BJ (cell line): ENCODE data around the gene ARHGAP31. TPM values are rescaled to one million over a fixed set of nuclear protein-coding genes. Genes with fewer than 3 reads are reported as not detected.

ENCODE experiments used
- CTCF ChIA-PET: fragments of 350-600 bp; formaldehyde crosslinking; extraction: SDS; loops from one replicate; lab custom pipeline; 2021; ENCODE audit warnings: antibody characterized with exemption, inconsistent platforms; lab: Yijun Ruan, JAX
- POLR2A ChIA-PET: fragments of 300-600 bp; sonication (Branson Sonifier 250); formaldehyde crosslinking; extraction: SDS; loops from one replicate; lab custom pipeline; 2021; ENCODE audit warnings: antibody characterized with exemption; lab: Charles Lee
- DNase-seq: peaks from one replicate; pipeline ENCODE4 v3.0.0-alpha.2; 2011; ENCODE audit warnings: low read depth
- H3K27me3 ChIP-seq: 2 replicates; pipeline ENCODE4 v1.6.0; 2011; ENCODE audit warnings: low read length; ENCODE audit not compliant: control insufficient read depth, insufficient read depth
- H3K36me3 ChIP-seq: 2 replicates; pipeline ENCODE4 v1.5.1; 2011; ENCODE audit warnings: low read length; ENCODE audit not compliant: control insufficient read depth, insufficient read depth
- H3K4me3 ChIP-seq: 2 replicates; pipeline ENCODE4 v1.5.1; 2011; ENCODE audit warnings: low read depth, mild to moderate bottlenecking, control low read depth, low read length
- CTCF ChIP-seq: IDR thresholded peaks from 2 replicates; pipeline ENCODE4 v1.5.1; 2011; ENCODE audit warnings: low read depth, mild to moderate bottlenecking, control low read depth, inconsistent platforms, low read length, moderate library complexity; ENCODE audit not compliant: insufficient read depth
- polyA plus RNA-seq: library from polyadenylated mRNA; depleted of rRNA; stranded (reverse); fragments of >200 nt; gene quantifications from 2 replicates; pipeline ENCODE4 v1.2.3, GENCODE V29; 2011

The ARHGAP31 gene
- polyA plus RNA-seq, 1 experiment = 19.4 TPM

- no peak overlapping the region for H3K4me3 ChIP-seq
- peaks cover 9% of the 10 kb centered on the region for H3K36me3 ChIP-seq
- H3K27me3 ChIP-seq = no peaks in the 10 kb centered on the region
- no peak for DNase-seq
- ChIA-PET CTCF (interaction anchor here (0.6 kb wide), 1 partner anchor 113 kb away, joined by 3 read pairs; no protein-coding TSS in a partner anchor), POLR2A (no interaction called here)
- TF ChIP-seq CTCF = no peak
Observed at GRCh38 chr3:119418641-119419040, 124.5 kb downstream of the ARHGAP31 start.

GRCh38 chr3:119420196-119420595 lies 126.0 kb downstream of the ARHGAP31 start:
- ChIA-PET CTCF (no interaction called here), POLR2A (no interaction called here)
- Histone ChIP-seq H3K36me3 (peaks cover 3% of the 10 kb centered on the region; the same call in 1 of the 2 replicates), H3K4me3 (no peak overlapping the region), H3K27me3 (no peaks in the 10 kb centered on the region)
- TF ChIP-seq CTCF = no peak
- no peak for DNase-seq

- ChIA-PET POLR2A (interaction anchor here (0.5 to 0.6 kb wide), 2 partner anchors 74 to 976 kb away, joined by 4 to 9 read pairs; no protein-coding TSS in a partner anchor), CTCF (interaction anchor here (0.6 kb wide), 1 partner anchor 22 kb away, joined by 4 read pairs; no protein-coding TSS in a partner anchor)
Observed at GRCh38 chr3:119427669-119428068, 133.5 kb downstream of the ARHGAP31 start.

GRCh38 chr3:119428538-119428937 lies 134.4 kb downstream of the ARHGAP31 start:
- peaks cover 6% of the 10 kb centered on the region for H3K36me3 ChIP-seq
- TF ChIP-seq CTCF = no peak
- no peak overlapping the region for H3K4me3 ChIP-seq
- ChIA-PET POLR2A (no interaction called here), CTCF (interaction anchor here (1.3 kb wide), 1 partner anchor 13 kb away, joined by 3 read pairs; no protein-coding TSS in a partner anchor)
- DNase-seq = no peak
- no peaks in the 10 kb centered on the region for H3K27me3 ChIP-seq

More at GRCh38 chr3:119427669-119428068, 133.5 kb downstream of the ARHGAP31 start:
- Histone ChIP-seq H3K4me3 (no peak overlapping the region), H3K27me3 (no peaks in the 10 kb centered on the region), H3K36me3 (peaks cover 6% of the 10 kb centered on the region)
- DNase-seq = no peak
- no peak for TF ChIP-seq CTCF

GRCh38 chr3:119433613-119434325 lies 139.6 kb downstream of the ARHGAP31 start:
- ChIA-PET POLR2A (no interaction called here), CTCF (no interaction called here)
- no peak for DNase-seq
- no peak for TF ChIP-seq CTCF
- Histone ChIP-seq H3K27me3 (no peaks in the 10 kb centered on the region), H3K4me3 (no peak overlapping the region), H3K36me3 (peaks cover 24% of the 10 kb centered on the region)
